GM12878 (cell line): ENCODE results near the gene LRP1. TPM values are rescaled to one million over a fixed set of nuclear protein-coding genes. Genes with fewer than 3 reads are reported as not detected.

Source experiments
- ATAC-seq: fragments of 200-7000 bp; cut with Tn5 transposase; 3 replicates; pipeline ENCODE4 v1.9.1; 2020; ENCODE audit warnings: mild to moderate bottlenecking, moderate library complexity
- BruUV-seq: library from RNA; stranded (reverse); fragments of 400-500 nt; replicated peaks from 2 replicates; lab custom pipeline; 2021; lab: Mats Ljungman, UMichigan
- CTCF ChIA-PET: fragments of 300-600 bp; sonication (Branson Sonifier 250); formaldehyde crosslinking; extraction: SDS; loops from one replicate; lab custom pipeline; 2021; ENCODE audit warnings: inconsistent platforms; lab: Yijun Ruan, JAX
- POLR2A ChIA-PET: fragments of 350-600 bp; formaldehyde crosslinking; extraction: SDS; loops from one replicate; lab custom pipeline; 2021; ENCODE audit warnings: inconsistent platforms; lab: Charles Lee
- RAD21 ChIA-PET: fragments of 300-600 bp; sonication (Branson Sonifier 250); formaldehyde crosslinking; loops from one replicate; lab custom pipeline; 2023; ENCODE audit warnings: antibody characterized with exemption; ENCODE audit not compliant: unreplicated experiment; lab: Charles Lee
- SMC1A ChIA-PET: fragments of 300-600 bp; sonication (Branson Sonifier 250); formaldehyde crosslinking; loops from one replicate; lab custom pipeline; 2023; ENCODE audit not compliant: unreplicated experiment, uncharacterized antibody; lab: Charles Lee
- DNase-seq: peaks from one replicate; pipeline ENCODE4 v3.0.0-alpha.2; 2011; ENCODE audit warnings: low read depth, low spot score
- FAIRE-seq: peaks from 3 replicates; lab custom pipeline; 2011; peaks lifted over from hg19 to GRCh38; lab: Jason Lieb, UNC
- H2AFZ ChIP-seq: 2 replicates; pipeline ENCODE4 v1.6.0; 2011; ENCODE audit warnings: low read depth, low read length, control low read depth; ENCODE audit not compliant: control insufficient read depth
- H3K27ac ChIP-seq: 2 replicates; pipeline ENCODE4 v1.5.1; 2011; ENCODE audit warnings: control low read depth; ENCODE audit not compliant: control insufficient read depth, insufficient read depth
- H3K27me3 ChIP-seq, 2 experiments: replicated peaks in 1 of 2; 2 replicates each; pipeline versions ENCODE4 v1.6.0 to v1.6.1; 2011; ENCODE audit warnings: low read length in 1 of 2; ENCODE audit not compliant: control insufficient read depth in 2 of 2, insufficient read depth in 2 of 2
- H3K36me3 ChIP-seq, 2 experiments: 2 replicates each; pipeline ENCODE4 v1.5.1; 2011; ENCODE audit warnings: low read length in 1 of 2; ENCODE audit not compliant: control insufficient read depth in 2 of 2, insufficient read depth in 2 of 2
- H3K4me1 ChIP-seq: 2 replicates; pipeline ENCODE4 v1.6.1; 2011; ENCODE audit warnings: mild to moderate bottlenecking, low read length, moderate library complexity, mixed read lengths; ENCODE audit not compliant: control insufficient read depth, insufficient read depth
- H3K4me2 ChIP-seq: 2 replicates; pipeline ENCODE4 v1.6.0; 2011; ENCODE audit warnings: control low read depth; ENCODE audit not compliant: control insufficient read depth, insufficient read depth
- H3K4me3 ChIP-seq: fragments of 200-600 bp; sonication (generic); 2 replicates; pipeline ENCODE4 v1.5.1; 2016
- H3K79me2 ChIP-seq: 2 replicates; pipeline ENCODE4 v1.6.0; 2011; ENCODE audit warnings: low read length; ENCODE audit not compliant: control insufficient read depth, insufficient read depth
- H3K9ac ChIP-seq: 2 replicates; pipeline ENCODE4 v1.8.0; 2011; ENCODE audit warnings: low read length, control low read depth, mixed read lengths; ENCODE audit not compliant: control insufficient read depth, insufficient read depth
- H3K9me3 ChIP-seq: replicated peaks from 3 replicates; pipeline ENCODE4 v1.5.1; 2011; ENCODE audit warnings: mild to moderate bottlenecking, low read length; ENCODE audit not compliant: control insufficient read depth, insufficient read depth
- H4K20me1 ChIP-seq: 2 replicates; pipeline ENCODE4 v1.6.0; 2011; ENCODE audit not compliant: control insufficient read depth, insufficient read depth
- CHD2 ChIP-seq: IDR thresholded peaks from 2 replicates; pipeline ENCODE4 v1.6.1; 2011; ENCODE audit warnings: low read depth, low read length, improper control_type of control experiment, borderline replicate concordance
- EZH2 ChIP-seq: IDR thresholded peaks from 2 replicates; pipeline ENCODE4 v1.6.1; 2012; ENCODE audit warnings: low read depth, mild to moderate bottlenecking, control low read depth, inconsistent platforms, low read length, borderline replicate concordance; ENCODE audit not compliant: control insufficient read depth
- FOS ChIP-seq: IDR thresholded peaks from 3 replicates; pipeline ENCODE4 v1.6.1; 2011; ENCODE audit warnings: borderline replicate concordance; ENCODE audit not compliant: insufficient read length; ENCODE audit errors: extremely low read depth
- HDGF ChIP-seq: fragments of 450-650 bp; IDR thresholded peaks from 2 replicates; pipeline ENCODE4 v1.6.1; 2016; ENCODE audit warnings: antibody characterized with exemption
- SMC3 ChIP-seq: IDR thresholded peaks from 2 replicates; pipeline ENCODE4 v1.6.1; 2011; ENCODE audit warnings: low read length, improper control_type of control experiment, borderline replicate concordance
- SREBF1 ChIP-seq: IDR thresholded peaks from 2 replicates; pipeline ENCODE4 v1.6.1; 2012; ENCODE audit warnings: mild to moderate bottlenecking, low read length
- ZNF207 ChIP-seq: fragments of 450-650 bp; IDR thresholded peaks from 2 replicates; pipeline ENCODE4 v1.6.1; 2014; ENCODE audit warnings: antibody characterized with exemption, mild to moderate bottlenecking, borderline replicate concordance
- WGBS: methylation state at CpG from one replicate; pipeline ENCODE4 v1.1.6; 2016; ENCODE audit warnings: low lambda C conversion rate; ENCODE audit not compliant: insufficient replicate concordance, insufficient coverage; ENCODE audit errors: missing lambda C conversion rate; 5-methylcytosine and 5-hydroxymethylcytosine counted together
- in situ Hi-C: fragments of 300-500 bp; cut with MboI; formaldehyde crosslinking; loops from 9 replicates; pipeline ENCODE4 v1.14.3; 2018; ENCODE audit warnings: mixed read lengths
- intact Hi-C: fragments of 100-400 bp; cut with micrococcal nuclease; formaldehyde crosslinking; loops from one replicate; pipeline ENCODE4 v1.14.2; 2022; ENCODE audit not compliant: unreplicated experiment
- polyA plus RNA-seq, 11 experiments: library from polyadenylated mRNA; depleted of rRNA in 4 of 11; unstranded in 6 of 11; stranded (reverse) in 5 of 11; fragments of >200 nt; fragmentation: Nextera tagmentation in 4 of 11; fragmentation: Illumina TruSeq in 1 of 11; extraction: Ambion mirVana in 4 of 11; extraction: Trizol in 1 of 11; gene quantifications; 1 replicate in 1 of 11; 2 replicates in 10 of 11; pipeline versions ENCODE4 v1.2.1 to v1.2.3, GENCODE V29; 2011 to 2016; ENCODE audit warnings: inconsistent platforms in 2 of 11, missing spikeins in 2 of 11, low read depth in 1 of 11
- total RNA-seq, 4 experiments: library from RNA; depleted of rRNA in 3 of 4; stranded (reverse); fragments of >200 nt in 3 of 4; fragmentation: Illumina TruSeq in 1 of 4; extraction: Trizol in 1 of 4; gene quantifications; 2 replicates each; pipeline versions ENCODE4 v1.2.1 to v1.2.3, GENCODE V29; 2013 to 2021
- TF ChIP-seq, protein P1 (sequence below): fragments of 450-650 bp; formaldehyde crosslinking; IDR thresholded peaks from 2 replicates; pipeline ENCODE4 v1.5.0; 2022; ENCODE audit warnings: mild to moderate bottlenecking, missing genetic modification characterization
- TF ChIP-seq, protein P2 (sequence below): IDR thresholded peaks from 2 replicates; pipeline ENCODE4 v1.6.1; 2011; ENCODE audit warnings: borderline replicate concordance, low read depth, mild to moderate bottlenecking, moderate library complexity, low read length; ENCODE audit not compliant: insufficient read depth, poor library complexity, severe bottlenecking

Gene LRP1
- total and polyA plus RNA-seq, 10 of the 15 experiments (the other 5 are each of a cell fraction or from before 2014, with no cell fraction given) = under 0.01 to 1.1 (median 0.20) TPM; not detected in 2

DNA sequence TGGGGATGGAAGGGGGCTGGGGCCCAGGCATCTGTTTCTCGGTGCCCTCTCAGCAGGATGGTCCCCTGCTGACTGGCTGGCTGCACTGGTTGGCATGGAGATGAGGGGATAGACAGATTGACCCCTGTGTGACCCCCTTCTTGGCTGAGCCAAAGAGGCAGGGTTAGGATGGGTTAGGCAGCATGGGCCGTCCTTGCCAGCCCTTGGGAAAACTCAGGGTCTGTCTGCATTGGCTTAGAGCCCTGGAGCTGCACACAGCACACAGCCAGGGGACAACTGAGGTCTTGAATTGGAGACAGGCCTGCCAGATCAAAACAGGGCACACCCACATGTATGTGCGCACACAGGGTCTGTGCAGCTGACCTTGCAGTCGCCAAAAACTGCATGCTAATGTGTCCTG lies 30.4 kb downstream of the LRP1 start (continued):
- TF ChIP-seq, protein P1, sequence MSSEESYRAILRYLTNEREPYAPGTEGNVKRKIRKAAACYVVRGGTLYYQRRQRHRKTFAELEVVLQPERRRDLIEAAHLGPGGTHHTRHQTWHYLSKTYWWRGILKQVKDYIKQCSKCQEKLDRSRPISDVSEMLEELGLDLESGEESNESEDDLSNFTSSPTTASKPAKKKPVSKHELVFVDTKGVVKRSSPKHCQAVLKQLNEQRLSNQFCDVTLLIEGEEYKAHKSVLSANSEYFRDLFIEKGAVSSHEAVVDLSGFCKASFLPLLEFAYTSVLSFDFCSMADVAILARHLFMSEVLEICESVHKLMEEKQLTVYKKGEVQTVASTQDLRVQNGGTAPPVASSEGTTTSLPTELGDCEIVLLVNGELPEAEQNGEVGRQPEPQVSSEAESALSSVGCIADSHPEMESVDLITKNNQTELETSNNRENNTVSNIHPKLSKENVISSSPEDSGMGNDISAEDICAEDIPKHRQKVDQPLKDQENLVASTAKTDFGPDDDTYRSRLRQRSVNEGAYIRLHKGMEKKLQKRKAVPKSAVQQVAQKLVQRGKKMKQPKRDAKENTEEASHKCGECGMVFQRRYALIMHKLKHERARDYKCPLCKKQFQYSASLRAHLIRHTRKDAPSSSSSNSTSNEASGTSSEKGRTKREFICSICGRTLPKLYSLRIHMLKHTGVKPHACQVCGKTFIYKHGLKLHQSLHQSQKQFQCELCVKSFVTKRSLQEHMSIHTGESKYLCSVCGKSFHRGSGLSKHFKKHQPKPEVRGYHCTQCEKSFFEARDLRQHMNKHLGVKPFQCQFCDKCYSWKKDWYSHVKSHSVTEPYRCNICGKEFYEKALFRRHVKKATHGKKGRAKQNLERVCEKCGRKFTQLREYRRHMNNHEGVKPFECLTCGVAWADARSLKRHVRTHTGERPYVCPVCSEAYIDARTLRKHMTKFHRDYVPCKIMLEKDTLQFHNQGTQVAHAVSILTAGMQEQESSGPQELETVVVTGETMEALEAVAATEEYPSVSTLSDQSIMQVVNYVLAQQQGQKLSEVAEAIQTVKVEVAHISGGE = no peak
- TF ChIP-seq CHD2 (no peak), HDGF (no peak)
- TF ChIP-seq, protein P2, sequence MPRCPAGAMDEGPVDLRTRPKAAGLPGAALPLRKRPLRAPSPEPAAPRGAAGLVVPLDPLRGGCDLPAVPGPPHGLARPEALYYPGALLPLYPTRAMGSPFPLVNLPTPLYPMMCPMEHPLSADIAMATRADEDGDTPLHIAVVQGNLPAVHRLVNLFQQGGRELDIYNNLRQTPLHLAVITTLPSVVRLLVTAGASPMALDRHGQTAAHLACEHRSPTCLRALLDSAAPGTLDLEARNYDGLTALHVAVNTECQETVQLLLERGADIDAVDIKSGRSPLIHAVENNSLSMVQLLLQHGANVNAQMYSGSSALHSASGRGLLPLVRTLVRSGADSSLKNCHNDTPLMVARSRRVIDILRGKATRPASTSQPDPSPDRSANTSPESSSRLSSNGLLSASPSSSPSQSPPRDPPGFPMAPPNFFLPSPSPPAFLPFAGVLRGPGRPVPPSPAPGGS = no peak

DNA sequence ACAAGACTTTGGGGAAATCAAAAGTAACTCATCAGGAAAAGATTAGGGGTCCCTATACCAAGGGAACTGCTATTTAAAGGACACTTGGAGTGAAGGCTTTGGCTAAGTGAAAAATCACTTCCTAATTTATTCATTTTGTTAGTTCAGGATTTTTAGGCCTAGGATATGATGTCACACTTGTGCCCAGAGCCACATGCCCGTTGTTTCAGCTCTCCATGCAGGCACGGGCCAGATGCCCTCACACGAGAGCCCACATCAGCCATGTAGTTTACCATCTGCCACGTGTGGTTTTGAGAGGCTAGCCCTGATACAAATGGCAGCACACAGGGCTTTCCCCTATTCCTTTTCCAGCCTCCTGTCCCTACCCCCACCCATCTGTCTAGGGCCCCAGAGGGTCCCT lies 31.0 kb downstream of the LRP1 start:
- no peaks in the 10 kb centered on the region for H3K36me3 ChIP-seq
- H3K4me3 ChIP-seq = no peak overlapping the region
- no peaks in the 10 kb centered on the region for H4K20me1 ChIP-seq
- ChIA-PET POLR2A (no interaction called here), SMC1A (no interaction called here)
- intact Hi-C loops = no loop called here
- no peak overlapping the region for H3K9ac ChIP-seq
- TF ChIP-seq ZNF207 (no peak), SREBF1 (no peak), SMC3 (no peak), EZH2 (no peak), FOS (no peak)
- TF ChIP-seq, all 136 proteins: peak for 0
- Histone ChIP-seq H3K9me3 (no peaks in the 10 kb centered on the region), H3K27me3 (no peaks in the 10 kb centered on the region), H3K79me2 (no peaks in the 10 kb centered on the region), H3K4me1 (peaks cover 4% of the 10 kb centered on the region; the same call in 1 of the 2 replicates), H3K4me2 (no peak overlapping the region), H2AFZ (no peak overlapping the region), H3K27ac (no peak overlapping the region)
- ATAC-seq (no peak), DNase-seq (no peak), FAIRE-seq (no peak)
- ChIA-PET CTCF (no interaction called here), RAD21 (no interaction called here)
- BruUV-seq = no TSS peak
- in situ Hi-C loops = no loop called here
- WGBS = 50% methylated on average over 4 of the region's 4 CpGs
